ENCODE measurements around the gene BRIP1.
"Not testable (repeated sequence)": the region's sequence is repeated elsewhere in the genome, so short reads cannot be mapped to it uniquely, and the experiment has no call there.

Gene BRIP1

DNA sequence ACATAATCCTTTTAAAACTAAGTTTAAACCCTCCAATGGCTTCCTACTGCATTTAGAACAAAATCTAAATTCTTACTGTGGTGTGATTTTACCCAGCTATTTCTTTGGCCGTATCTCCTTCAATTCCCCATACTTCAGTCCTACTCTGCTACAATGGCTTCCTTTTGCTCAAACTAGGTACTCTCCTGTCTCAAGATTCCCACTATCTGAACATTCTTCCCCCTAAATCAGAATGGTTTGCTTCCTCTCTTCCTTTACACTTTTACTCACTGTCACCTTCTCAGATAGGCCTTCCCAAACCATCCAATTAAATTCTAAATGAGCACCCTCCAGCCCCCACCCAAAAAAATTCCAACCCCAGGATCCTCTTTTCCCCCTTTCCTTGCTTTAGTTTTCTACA lies 109.2 kb downstream of the BRIP1 start:
- DNase-seq, result no peak

DNA sequence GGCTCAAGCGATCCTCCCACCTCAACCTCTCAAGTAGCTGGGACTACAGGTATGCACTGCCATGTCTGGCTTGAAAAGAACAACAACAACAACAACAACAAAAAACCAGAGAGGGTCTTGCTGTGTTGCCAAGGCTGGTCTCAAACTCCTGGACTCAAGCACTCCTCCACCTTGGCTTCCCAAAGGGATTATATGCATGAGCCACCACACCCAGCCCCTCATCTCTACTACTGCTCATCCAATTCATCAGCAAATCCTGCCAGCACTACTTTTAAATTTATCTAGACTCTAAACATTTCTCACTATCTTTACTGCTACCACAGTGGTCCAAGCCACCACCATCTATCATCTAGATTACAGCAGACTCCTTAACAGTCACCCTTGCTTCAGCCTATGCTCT lies 109.6 kb downstream of the BRIP1 start:
- DNase-seq, result no peak

DNA sequence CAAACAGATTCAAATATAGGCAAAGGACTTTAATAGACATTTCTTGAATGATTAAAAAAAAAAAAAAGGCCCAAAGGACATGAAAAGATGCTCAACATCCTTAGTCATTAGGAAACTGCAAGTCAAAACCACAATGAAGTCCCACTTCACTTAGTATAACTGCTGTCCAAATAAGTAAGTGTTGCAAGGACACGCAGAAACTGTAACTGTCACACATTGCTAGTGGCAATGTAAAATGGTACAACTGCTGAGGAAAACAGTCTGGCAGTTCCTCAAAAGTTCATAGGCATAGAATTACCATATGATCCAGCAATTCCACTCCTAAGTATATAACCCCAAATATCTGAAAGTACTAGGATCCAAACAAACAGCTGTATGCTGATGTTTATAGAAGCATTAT lies 112.7 kb downstream of the BRIP1 start:
- no peak for DNase-seq

DNA sequence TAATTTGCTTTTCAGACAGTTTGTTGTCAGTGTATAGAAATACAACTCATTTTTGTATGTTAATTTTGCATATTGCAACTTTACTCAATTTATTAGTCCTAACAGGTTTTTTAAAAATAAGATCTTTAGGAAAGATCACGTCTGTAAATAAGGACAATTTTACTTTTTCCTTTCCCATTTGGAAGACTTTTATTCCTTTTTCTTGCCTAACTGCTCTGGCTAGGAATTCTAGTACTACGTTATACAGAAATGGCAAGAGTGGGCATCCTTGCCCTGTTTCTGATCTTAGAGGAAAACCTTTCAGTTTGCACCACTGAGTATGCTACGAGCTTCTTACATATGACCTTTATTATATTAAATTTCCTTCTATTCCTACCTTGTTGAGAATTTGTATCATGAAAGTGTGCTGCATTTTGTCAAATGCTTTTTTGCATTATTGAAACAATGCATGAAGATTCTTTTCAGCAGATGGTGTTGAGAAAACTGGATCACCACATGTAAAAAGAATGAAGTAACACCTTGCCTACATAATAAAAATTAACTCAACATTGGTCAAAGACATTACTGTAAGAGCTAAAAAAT lies 113.4 kb downstream of the BRIP1 start:
- no peak for DNase-seq

DNA sequence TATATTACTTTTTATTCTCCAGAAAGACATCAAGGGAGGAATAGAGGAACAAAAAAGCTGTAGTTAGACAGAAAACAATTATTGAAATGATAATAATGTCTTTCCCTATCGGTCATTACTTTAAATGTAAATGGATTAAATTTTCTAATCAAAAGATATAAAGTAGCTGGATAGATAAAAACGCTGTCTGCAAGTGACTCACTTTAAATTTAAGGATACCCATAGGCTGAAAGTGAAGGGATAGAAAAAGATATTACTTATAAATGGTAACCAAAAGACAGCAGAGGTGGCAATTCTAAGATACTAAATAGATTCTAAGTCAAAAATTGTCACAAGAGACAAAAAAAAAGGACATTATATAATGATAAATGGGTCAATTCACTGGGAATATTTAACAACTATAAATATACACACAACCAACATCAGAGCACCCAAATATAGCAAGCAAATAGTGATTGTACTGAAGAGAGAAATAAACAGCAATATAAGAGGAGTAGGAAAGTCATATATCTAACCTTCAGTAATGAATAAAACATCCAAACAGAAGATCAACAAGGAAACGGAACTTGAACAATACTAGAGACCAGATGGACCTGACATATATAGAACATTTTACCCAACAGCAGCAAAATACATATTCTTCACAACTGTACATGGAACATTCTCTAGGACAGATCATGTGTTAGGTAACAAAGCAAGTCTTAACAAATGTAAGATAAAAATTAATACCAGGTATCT lies 116.9 kb downstream of the BRIP1 start:
- no peak for DNase-seq

DNA sequence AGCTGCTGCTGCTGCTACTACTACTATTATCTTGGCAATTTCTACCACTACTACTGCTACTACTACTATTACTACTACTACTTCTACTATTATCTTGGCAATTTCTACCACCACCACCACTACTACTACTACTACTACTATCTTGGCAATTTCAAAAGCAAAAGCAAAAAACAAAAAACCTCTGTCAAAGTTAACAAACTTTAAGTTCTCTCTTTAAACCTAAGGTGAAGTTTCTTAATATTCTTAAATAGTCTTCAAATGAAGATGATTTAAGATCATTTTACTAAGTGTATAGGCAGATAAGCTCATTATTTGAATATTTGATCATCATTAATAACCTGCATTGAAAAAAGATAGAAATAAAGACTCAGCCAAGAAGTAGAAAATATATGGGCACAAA lies 118.5 kb downstream of the BRIP1 start:
- DNase-seq, result no peak

DNA sequence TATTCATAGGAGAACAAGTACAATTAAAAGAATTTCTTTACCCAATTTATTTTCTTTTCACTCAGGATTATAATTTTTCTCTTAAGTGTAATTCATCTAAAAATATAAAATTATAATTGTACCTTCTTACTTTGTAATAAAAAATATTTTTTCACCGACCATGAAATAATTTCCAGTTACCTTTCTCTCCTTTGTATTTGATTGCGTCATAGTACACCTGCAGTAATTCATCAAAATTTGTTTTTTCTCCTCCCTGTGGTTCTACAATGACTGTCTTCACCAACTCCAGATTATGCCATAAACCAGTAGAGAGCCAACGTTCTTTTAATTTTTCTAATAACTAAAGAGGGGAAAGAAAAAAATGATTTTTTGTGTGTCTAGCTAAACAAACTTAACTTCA lies 119.1 kb downstream of the BRIP1 start:
- no peak for DNase-seq

DNA sequence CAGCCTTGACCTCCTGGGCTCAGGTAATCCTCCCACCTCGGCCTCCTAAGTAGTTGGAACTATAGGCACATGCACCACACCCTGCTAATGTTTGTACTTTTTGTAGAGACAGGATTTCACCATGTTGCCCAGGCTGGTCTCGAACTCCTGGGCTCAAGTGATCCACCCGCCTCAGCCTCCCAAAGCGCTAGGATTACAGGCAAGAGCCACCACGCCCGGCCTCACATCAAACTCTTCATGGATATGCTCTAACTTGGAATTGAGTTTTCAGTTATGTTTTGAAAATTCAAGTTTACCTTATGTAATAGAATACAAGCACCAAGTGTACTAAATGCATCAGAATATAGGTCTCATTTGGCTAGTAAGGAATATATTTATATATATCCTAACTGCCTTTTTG lies 119.6 kb downstream of the BRIP1 start:
- DNase-seq, result no peak

DNA sequence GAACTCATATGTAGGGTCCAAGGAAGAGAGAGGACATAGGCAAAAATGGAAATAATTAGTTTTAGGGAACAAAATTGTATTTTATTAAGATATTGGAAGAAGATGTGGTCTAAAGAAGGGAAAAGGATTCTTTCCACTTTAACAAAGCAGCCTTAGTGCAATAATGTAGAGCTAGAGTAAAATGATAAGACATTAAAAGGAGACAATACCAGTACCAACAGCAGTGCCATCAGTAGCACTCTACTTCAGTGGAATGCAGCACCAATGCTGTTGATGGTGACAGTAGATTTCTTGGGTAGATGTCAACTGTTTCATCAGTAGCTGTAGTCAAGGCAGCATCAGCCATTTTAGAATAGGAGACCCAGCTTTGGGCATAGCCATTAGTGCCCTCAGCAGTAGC lies 124.3 kb downstream of the BRIP1 start:
- DNase-seq, result no peak

DNA sequence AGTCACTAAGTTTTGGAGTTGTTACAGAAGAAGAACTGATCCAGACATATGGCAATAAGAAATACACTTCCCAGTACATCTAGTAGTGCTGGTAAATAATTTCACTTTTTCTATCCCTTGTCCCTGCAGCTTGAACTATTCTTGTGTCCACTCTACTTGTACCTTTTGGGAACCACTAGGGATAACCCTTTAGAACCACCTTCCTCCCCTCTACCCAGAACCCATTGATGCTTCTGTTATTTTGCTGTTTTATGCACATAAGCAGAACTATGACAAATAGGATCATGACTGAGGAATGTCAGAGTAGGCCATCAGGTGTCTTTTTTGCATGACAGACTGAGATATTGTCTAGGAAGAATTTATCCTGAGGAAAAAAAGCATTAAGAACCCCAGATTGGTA lies 125.1 kb downstream of the BRIP1 start:
- no peak for DNase-seq

DNA sequence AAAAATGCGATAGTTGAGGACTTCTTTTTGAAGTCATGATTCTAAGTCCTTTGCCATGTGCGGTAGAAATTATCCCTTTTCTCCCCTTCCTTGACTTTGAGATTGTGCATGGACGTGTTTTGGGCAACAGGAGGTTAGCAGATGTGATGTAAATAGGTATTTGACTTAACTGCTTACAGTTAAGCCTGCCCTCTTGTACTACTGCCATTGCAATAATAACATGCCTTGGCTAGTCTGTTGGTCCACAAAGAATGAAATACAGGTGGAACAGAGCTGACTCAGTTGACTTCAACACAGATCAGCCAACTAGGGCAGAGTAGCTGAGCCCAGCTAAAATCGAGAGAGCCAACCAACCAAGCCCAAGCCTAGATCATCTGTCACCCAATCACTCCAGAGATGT lies 125.5 kb downstream of the BRIP1 start:
- no peak for DNase-seq

DNA sequence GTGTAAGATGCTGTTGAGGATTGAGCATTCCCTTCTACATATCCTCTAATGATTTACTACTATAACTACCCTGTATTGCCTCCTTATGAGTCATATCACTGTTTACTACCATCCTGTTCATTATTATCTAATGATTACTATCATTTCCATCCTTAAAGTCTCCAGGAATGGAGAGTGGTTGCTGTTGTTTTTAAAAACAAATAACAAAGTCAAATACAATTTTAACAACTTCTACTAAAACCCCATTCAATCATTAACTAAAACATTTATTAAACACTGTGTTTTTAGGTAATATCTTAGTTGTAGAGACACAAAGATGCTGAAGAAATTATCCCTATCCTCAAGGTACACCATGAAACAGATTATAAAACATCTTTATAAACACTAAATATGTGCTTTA lies 126.9 kb downstream of the BRIP1 start:
- no peak for DNase-seq

DNA sequence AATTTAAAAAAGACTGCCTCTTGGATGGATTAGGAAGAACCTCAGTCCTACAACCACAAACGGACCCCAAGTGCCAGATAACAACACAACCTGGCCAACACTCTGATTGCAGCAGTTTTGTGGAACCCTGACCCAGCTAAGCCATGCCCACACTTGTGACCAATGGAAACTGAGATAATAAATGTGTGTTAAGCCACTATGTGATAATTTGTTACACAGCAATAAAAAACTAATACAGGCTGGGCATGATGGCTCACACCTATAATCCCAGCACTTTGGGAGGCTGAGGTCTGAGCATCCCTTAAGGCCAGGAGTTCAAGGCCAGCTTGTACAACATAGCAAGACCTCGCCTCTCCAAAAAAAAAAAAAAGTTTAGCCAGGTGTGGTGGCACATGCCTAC lies 127.5 kb downstream of the BRIP1 start:
- no peak for DNase-seq

DNA sequence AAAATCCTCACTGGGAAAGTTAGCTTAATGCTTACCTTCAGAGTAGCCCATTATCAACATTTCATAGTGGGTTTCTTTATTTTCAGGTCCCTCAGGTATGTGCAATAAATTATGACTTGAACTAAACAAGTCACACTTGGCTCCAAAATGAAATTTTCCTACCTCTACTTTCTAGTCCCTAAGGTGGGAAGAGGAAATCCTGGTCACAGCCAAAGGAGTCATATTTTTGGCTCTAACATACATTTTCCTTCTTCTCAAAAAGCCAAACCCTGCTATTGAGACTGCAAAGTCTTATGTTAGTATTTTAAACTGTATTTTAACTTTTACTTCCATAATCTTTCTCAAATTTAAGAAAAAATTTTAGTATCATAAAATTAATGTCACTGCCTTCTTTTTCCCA lies 128.9 kb downstream of the BRIP1 start:
- no peak for DNase-seq

DNA sequence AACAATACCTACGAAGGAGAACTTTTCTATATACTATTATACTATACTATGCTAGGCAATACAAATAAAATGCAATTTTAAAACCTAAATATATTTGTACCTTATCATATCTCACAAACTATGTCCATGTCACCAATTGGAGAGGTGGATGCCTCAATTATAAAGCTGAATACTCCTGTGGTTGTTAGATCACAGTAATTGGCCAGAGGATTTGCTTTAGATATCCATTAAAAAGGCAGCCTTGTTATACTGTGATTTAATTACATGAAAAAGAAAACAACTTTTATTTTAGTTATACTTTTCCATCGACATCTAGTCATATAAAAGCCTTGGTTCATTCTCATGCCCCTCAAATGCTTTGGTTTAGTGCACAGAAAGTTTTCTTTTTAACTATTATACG lies 129.3 kb downstream of the BRIP1 start:
- no peak for DNase-seq

DNA sequence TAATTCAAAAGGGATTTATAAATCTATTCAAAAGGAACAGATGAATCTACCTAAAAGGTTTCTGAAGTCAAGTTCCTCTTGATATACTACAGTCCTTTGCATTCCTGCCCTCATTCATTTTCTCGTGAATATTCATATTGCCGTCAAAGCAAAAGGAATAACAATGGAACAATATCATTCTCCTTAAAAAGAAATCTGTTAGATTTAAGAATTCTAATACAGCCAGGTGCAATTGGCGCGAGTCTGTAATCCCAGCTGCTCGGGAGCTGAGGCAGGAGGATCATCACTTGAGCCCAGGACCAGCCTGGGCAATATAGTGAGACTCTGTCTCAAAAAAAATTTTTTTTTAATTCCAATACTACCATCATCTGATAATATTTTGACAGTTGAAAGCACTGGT lies 130.3 kb downstream of the BRIP1 start:
- DNase-seq, result no peak

DNA sequence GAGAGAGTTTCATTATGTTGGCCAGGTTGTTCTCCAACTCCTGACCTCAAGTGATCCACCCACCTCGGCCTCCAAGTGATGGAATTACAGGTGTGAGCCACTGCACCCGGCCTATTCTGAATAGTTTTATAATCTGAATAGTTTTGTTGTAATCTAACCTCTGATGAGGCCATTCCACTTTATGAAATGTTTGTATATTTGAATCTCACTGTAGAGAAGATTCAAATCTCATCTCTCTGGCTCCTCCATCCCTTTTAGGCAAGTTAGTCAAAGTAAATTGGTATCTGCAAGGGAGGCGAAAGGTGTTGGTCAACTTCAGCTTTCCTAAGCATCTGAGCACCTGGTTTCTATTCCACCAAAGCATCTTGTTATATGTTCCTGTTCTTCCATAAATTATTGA lies 131.2 kb downstream of the BRIP1 start:
- DNase-seq, result no peak

DNA sequence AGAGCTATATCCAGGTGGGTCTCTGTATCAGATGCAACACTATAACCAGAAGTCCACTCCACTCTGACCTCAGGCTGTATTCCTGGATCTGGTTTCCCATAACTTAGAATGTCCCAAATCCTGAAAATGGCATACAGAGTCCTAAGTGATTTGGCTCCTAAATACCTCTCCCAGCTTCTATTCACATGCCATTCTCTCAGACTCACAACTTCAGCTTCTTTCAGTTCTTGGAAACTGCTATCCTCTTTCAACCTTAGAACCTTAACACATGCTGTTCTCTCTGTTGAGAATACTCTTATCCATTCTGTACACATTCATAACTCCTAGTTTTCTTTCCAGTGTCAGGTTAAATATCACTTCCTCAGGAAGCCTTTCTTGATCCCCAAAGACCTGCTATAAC lies 132.0 kb downstream of the BRIP1 start:
- DNase-seq, result no peak

DNA sequence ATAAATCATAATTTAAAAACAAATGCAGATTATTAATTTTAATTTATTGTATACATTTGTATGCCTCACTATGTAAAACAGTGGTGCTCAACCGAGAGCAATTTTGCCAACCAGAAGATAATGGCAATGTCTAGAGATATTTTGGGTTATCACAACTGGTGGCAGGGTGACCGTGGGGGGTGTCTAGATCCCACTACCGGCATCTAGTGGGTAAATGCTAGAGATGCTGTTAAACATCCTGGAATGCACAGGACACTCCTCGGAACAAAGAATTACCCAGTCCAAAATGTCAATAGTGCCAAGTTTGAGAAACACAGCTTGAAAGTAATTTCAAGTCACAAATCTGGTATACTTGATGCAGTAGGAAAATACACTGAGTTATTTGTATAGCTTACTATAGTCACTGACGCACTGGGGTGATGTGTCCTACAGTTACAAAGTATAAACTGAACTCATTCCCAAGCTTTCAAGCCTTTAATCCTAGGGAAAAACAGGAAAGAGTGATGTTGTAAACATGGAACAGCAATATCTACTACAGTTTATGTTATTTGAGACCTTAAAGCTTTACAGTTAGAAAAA lies 133.5 kb downstream of the BRIP1 start:
- DNase-seq, result no peak

DNA sequence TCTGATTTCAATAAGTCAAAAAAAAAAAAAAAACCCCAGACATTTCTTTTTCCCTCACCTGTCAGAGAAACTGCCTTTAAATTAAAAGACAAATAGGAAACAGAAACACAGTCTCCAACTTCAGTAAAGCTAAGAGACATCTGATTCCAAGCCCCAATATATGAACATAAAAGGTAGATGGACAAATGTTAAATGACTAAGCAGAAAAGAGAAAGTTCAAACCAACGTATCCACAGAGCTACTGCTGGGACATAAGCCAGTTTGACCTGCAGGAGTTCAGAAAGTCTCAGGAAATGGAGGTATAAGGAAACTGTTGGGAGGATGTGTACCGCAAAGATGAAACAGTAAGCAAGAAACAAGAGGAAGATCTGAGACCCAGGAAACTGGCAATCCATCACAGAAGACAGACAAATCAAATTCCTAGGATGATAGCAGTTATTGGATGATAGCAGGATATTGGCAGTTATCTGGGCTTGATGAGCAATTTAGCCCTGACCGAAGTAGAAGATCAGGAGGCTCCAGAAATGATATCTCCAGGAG lies 135.0 kb downstream of the BRIP1 start:
- DNase-seq, result no peak

DNA sequence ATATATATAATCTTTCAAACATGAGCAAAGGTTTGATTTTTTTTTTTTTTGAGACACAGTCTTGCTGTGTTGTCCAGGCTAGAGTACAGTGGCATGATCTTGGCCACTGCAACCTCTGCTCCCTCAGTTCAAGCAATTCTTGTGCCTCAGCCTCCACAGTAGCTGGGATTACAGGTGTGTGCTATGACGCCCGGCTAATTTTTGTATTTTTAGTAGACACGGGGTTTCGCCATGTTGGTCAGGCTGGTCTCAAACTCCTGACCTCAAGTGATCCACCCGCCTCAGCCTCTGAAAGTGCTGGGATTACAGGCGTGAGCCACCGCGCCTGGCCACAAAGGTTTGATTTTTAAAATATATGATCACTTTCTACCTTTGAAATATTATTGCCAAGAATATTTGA lies 135.5 kb downstream of the BRIP1 start:
- not testable (repeated sequence) for DNase-seq

DNA sequence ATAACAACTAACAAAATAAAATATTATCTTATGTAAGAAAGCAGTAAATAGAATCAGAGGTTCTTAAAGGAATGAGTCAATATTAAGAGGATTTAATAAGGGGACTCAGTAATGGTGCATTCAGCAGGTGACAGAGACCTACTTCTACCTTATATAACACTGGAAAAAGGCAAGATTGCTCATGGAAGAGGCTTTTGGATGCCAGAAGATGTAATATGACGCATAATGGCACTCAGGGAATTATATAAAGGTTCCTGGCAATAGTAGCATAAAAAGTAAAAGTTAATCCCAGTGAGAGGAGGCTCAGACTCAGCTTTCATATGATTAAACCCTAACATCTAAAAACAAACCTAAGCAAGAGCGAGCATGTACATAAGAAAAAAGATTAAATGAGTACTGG lies 136.4 kb downstream of the BRIP1 start:
- DNase-seq, result no peak

DNA sequence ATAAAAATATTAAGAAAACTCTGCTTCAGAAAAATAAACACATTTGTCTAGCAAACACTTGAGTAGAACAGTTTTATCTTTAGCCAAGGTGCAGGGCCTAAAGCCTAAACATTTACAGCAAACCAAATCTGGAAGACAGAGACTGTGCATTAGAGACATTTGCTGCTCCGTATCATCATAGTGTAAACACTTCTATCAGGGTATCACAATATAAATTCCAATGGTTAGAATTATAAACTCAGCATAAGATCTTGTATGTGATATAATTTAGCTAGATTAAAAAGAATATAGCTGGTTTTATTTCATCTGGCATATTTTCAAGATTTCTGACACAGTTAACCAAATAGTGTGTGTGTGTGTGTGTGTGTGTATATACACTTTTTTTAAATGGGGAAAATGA lies 138.6 kb downstream of the BRIP1 start:
- DNase-seq, result no peak

DNA sequence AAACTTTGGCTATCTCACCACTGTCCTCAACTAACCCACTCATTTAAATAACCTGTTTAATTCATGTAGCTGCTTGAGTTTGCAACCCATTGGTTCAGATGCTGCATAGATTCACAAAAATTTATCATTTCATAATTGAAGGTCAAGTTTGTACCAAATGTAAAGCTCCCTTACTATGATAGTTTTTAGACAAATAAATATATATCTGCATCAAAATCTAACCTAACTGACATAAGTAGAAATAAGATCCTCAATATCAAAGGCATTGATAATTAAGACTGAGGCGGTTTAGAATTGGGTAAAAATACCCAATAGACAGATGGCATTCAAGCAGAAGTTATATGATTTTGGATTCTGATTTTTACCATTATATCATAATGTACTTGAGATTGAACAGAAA lies 139.4 kb downstream of the BRIP1 start:
- DNase-seq, result no peak

DNA sequence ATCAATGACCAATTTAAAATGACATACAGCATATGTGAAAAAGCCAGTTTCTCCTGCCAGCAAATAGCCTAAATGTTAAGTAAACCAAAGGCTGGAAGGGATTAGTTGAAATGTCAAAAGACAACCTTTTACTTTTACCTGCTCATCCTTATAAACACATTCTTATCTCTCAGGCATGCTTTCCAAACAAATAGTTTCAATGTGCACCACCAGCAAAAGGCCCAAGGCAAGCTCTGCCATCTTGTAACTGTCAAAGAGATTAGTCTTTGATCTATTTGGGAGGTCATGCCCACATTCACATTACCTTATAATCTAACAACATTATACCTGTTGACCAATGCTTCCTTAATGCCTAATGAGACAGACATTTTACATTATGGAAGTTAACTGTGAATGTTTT lies 140.1 kb downstream of the BRIP1 start:
- DNase-seq, result no peak

Data from NCI-H2227 treated with DMSO at 0.1 percent for 48 hours (cell line).